RCC 7860 (cell line): ENCODE results near the gene DEPDC5.
"Not testable (repeated sequence)": the region's sequence is repeated elsewhere in the genome, so short reads cannot be mapped to it uniquely, and the experiment has no call there.

Experiments
- DNase-seq: peaks from one replicate; pipeline ENCODE4 v3.0.0-alpha.2; 2015; ENCODE audit warnings: low spot score
- FAIRE-seq: peaks from 2 replicates; lab custom pipeline; 2012; peaks lifted over from hg19 to GRCh38; lab: Jason Lieb, UNC

The DEPDC5 gene

DNA sequence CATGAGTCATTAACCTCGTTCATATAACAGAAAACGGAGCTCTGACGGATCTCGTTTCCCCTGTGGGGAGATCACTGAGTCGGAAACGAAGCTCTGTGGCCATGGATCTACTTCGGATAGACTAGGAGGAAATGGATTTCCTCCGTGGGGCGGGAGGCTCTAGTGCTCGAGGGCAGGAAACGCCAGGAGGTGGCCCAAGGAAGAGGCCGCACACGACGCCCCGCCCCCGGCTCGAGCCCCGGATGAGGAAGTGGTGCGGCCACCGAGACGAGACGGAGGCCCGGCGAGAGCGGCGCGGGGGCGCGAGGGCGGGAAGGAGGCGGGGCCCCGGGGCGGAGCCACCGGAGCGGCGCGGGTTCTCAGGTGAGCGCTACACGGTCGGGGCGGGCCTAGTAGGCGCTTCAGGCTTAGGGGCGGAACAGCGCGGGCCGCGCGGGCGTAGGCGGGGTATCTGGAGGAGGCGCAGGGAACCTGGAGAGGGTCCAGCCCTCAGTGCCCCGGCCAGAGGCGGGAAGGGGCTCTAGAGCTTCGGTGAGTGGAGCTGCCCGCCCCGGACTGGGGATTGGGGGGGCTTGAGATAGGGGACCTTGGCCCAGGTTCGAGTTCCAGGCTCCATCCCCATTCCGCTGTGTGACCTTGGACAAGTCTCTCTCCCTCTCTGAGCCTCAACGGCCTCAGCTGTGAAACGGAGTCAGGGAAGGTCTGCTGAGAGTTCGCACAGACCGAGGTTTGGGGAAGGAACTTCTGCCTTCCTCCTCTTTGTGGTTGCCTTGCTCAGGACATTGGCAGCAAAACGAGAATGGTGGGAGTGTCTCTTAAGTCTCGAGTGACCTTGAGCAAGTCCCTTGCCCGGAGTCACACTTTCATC, at the start of gene DEPDC5:
Gene DEPDC5 (plus strand): TSS at position 386 of the 868 bp plus-strand sequence. CDS start 903 bp downstream, outside the sequence.
- FAIRE-seq: peak; percentile 59

DNA sequence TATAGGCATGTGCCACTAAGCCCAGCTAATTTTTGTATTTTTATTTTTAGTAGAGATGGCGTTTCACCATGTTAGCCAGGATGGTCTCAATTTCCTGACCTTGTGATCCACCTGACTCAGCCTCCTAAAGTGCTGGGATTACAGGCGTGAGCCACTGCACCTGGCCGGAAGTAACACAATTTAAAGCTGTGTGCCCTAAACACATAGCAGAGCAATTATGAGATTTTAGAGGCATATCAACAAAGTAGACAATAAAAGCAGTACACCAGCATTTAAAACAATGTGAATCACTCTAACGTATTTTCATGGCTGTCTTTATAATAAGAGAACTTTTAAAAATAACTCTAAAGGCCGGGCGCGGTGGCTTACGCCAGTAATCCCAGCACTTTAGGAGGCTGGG, 46.3 kb upstream of the DEPDC5 start:
- no peak for DNase-seq
- no peak for FAIRE-seq

More for the DNA sequence above, at the start of gene DEPDC5:
- DNase-seq: peak; percentile 88

DNA sequence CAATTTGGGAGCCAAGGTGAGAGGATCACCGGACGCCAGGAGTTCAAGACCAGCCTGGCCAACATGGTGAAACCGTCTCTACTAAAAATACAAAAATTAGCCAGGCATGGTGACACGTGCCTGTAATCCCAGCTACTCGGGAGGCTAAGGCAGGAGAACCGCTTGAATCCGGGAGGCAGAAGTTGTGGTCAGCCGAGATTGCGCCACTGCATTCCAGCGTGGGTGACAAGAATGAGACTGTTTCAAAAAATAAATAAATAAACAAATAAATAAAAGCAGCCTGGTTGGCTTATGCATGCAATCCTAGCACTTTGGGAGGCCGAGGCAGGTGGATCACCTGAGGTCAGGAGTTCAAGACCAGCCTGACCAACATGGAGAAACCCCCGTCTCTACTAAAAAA, 42.6 kb upstream of the DEPDC5 start:
- not testable (repeated sequence) for FAIRE-seq, DNase-seq

DNA sequence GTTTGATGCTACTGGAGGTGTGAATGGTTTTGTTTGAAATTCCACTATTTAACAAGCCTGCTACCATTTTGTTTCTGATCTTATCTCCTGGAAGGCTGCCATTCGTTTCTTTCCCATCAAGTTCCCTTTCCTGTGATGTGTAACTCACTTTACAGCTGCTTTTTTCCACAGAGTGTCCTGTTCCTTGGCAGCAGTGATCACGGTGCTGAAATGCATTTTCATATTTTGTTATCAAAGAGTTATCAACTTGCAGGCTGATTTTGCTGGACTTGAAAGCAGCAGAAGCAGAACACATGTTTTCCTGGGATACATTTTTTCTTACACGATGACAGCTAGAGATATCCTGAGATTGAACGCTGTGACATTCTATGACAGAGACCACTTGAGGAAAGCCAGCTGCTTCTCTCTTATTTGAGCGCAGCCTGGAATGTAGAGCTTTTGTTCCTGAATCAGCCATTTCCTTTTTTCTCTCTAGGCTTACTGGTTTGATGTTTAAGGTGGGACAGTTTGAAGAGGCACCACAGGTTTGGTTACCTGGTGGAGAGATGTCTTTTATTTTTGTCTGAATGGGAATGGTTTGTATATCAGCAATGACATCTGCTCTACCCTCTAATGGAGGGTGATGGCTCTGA, 38.6 kb upstream of the DEPDC5 start:
- FAIRE-seq: no peak

DNA sequence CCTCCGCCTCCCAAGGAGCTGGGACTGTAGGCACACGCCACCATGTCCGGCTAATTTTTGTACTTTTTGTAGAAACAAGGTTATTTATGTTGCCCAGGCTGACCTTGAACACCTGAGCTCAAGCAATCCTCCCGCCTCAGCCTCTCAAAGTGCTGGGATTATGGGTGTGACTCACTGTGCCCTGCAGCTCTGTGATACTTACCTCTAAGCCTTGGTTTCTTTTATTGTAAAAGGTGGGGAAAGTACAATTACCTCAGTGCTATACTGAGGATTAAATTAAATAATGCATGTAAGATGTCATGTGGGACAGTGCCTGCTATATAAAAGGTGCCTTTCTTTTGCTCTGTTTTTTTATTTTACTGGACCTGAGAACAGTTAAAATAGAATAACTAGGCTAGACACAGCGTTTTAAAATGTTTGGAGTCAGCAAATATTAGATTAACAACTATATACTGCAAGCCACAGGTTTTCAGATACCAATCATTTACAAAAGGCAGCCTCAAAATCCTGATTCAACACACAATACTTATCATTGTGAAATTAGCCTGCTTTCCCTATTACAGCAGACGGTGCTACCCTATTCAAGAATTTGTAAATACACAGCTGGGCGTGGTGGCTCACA, 33.9 kb upstream of the DEPDC5 start:
- DNase-seq (no peak), FAIRE-seq (no peak)

More for the DNA sequence above, 38.6 kb upstream of the DEPDC5 start:
- no peak for DNase-seq

DNA sequence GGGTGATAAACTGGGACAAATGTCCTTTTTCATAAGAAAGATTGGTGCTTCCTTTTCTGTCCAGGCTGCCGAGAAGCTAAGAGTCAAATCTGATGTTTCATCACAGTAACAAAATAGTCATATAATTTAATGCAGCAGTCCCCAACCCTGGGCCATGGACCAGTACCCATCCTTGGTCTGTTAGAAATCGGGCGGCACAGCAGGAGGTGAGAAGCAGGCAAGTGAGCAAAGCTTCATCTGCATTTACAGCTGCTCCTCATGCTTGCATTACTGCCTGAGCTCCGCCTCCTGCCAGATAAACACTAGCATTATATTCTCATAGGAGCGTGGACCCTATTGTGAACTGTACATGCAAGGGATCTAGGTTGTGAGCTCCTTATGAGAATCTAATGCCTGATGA, 30.1 kb upstream of the DEPDC5 start:
- FAIRE-seq (no peak), DNase-seq (no peak)

DNA sequence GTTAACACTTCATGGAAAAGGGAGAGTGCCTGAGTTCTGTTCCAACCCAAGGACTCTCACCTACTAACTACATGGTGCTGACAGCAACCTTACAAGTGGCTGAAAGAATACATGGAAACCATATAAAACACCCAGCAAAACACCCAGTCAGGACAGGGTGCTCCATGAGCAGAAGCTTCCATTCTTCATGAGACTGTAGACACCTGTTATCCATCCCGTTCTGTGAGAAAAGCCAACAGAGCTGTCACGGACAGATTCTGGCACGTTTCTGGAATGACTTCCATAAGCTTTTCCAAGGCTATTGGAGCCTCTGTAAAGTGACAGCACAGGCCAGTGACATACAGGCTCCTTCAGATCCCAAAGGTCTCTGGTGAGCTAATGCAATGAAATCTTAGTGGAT, 27.1 kb upstream of the DEPDC5 start:
- DNase-seq: no peak
- FAIRE-seq: no peak

DNA sequence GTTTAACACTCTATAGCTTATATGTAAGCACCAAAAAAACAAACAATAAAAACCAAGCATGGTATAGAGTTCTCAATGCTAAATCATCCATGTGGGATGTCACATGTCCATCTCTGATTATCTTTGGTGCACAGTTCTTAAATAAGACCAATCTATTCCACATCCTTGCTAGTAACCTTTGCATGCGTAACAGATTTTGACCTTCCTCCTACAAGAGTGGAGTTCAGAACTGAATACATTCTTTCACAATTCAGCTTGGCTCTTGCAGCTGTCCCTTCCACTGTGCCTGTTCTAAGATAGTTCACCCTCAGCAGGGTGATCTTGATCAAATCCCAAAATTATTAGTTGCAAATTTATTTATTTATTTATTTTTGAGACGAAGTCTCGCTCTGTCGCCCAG, 25.0 kb upstream of the DEPDC5 start:
- no peak for DNase-seq
- no peak for FAIRE-seq

DNA sequence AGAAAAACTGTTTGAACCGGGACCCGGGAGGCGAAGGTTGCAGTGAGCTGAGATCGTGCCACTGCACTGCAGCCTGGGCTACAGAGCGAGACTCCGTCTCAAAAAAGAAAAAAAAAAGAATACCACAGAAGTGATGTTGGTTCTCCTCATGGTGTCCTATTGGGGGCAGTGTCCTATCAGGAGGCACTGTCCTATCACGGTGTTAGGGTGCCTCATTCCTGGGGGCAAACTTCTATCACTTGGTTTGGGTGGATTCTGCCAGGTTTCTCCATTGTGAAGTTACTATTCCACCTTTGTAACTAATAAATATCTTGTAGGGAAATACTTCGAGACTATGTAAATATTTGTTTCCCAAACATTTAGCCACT, 23.5 kb upstream of the DEPDC5 start:
- DNase-seq (no peak), FAIRE-seq (no peak)

DNA sequence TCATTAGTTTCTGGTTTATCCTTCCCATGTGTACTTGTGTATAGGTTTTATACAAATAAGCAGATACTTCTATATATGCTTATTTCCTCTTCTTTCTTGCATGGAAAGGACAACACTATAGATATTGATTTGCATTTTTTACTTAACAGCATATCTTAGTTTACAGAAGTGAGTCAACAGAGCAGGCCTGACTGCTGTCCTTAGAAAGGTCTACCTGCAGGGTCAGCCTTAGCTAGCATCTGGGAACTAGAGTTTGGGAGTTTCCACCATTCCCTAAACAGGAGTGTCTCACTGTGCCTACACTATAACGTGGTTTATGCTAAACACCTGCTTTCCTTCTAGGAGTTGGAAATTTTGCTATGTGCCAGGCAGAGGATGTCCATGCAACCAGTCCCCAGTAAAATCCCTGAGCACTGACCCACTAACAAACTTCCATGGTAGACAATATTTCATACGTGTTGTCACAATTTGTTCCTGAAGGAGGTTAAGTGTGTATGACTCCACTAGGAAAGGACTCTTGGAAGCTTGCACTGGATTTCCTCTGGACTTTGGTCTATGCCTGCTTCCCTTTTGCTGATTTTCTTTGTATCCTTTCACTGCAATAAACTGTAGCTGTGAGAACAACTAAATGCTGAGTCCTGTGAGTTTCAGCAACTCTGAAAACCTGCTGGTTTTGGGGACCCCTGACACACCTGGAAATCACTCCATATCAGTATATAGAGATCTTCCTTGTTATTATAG, 21.6 kb upstream of the DEPDC5 start:
- no peak for FAIRE-seq

DNA sequence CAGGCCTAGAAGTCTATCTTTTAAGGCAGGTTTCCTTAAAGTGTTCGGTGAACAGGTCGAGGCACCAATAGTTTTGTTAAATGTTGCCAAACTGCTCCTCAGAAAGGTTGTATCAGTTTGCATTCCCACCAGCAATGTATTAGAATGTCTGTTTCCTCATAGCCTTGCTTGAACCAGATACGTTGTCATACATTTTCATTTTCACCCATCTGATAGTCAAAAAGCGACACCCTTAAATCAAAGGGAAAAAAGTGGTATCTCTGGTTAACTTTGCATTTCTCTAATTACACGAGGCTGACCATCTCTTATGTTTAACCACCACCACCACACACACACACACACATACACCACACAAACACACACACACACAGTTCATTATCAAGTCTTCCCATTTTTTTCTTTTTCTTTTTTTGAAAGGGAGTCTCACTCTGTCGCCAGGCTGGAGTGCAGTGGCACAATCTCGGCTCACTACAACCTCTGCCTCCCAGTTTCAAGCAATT, 20.2 kb upstream of the DEPDC5 start:
- DNase-seq: no peak
- no peak for FAIRE-seq

More for the DNA sequence above, 21.6 kb upstream of the DEPDC5 start:
- DNase-seq: no peak

DNA sequence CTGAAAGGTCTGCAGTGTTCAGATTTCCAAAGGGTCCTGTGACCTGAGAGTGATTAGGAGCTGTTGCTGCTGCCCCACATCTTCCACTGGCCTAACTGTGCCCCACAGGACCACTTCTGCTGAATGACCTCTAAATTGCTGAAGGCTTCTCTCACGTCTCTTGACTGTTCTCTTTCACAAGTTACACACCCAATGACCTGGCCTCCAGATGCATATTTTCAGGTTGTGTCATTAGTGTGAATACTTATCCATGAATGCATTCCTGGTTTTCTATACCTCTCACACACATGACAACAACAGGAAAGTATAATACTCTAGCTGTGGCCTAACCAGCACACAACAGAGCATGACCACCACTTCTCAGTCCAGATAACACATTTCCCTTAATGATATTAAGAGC, 19.3 kb upstream of the DEPDC5 start:
- no peak for FAIRE-seq
- DNase-seq: no peak

DNA sequence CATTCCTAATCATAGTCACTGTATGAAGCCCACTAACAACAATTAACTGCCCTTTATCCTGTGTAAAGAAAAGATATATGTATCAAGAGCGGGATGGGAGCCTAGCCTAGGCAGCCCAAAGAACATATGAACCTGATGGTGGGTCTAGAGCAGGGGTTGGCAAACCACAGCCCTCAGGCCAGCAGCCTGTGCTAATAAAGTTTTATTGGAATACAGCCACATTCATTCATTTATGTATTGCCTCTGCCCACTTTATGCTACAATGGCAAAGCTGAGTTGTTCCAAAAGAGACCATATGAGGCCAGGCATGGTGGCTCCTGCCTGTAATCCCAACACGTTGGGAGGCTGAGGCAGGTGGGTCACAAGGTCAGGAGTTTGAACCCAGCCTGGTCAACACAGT, 17.4 kb upstream of the DEPDC5 start:
- FAIRE-seq (no peak), DNase-seq (no peak)

DNA sequence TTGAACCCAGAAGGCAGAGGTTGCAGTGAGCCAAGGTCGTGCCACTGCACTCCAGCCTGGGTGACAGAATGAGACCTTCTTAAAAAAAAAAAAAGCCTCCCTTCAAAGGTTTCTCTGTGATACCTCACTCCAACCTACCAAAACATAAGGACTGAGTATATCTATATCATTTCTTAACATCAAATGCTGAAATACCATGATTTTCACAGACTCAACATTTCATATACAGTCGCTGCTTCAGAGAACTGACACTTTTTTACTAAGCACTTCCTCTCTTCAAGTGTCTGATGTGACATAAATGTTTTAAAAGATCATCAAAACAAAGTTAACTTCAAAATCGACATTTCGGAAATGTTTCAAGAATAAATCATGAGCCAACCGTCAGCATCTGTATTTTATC, 15.9 kb upstream of the DEPDC5 start:
- FAIRE-seq (no peak), DNase-seq (no peak)

DNA sequence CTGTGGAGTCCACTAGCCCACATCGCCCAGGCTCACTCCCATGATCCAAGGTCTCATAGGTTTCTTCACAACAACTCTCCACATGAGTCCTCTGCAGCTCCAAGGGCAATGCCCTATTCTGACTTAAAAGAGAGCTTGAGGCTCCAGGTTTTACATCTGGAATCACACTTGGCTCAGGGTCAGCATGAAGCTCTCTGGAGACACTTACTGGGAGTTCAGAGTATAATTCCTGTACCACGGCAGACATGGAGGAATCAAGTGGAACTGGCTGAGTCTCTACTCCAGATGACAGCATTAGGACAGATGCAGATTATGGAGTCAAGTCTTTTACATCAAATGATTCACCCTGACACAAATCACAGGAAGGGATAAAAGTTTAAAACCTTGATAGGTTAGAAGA, 15.3 kb upstream of the DEPDC5 start:
- DNase-seq: no peak
- FAIRE-seq: no peak

DNA sequence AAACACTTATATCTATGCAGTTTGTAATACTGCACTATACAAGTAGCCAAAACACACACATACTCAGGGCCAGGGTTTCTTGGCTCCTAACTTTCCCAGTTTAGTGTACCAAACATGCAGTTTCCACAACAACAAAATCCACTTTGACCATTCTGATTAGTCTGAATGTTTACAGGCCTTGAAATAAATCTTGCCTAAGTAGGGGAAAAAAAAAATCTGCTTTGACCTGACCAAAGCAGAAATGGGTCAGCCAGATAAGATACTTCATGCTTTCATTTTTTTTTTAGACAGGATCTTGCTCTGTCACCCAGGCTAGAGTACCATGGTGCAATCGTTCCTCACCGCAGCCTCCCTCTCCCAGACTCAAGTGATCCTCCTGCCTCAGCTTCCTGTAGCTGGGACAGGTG, 14.0 kb upstream of the DEPDC5 start:
- no peak for FAIRE-seq

DNA sequence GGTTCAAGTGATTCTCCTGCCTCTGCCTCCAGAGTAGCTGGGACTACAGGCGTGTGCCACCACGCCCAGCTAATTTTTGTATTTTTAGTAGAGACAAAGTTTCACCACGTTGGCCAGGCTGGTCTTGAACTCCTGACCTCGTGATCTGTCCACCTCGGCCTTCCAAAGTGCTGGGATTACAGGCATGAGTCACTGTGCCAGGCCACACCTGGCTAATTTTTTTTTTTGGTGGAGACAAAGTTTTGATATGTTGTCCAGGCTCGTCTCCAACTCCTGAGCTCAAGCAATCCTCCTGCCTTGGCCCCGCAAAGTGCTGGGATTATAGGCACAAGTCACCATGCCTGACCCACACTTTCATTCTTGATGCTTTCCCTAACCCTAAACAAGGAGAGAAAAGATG, 13.5 kb upstream of the DEPDC5 start:
- DNase-seq, FAIRE-seq: not testable (repeated sequence)

More for the DNA sequence above, 14.0 kb upstream of the DEPDC5 start:
- no peak for DNase-seq

DNA sequence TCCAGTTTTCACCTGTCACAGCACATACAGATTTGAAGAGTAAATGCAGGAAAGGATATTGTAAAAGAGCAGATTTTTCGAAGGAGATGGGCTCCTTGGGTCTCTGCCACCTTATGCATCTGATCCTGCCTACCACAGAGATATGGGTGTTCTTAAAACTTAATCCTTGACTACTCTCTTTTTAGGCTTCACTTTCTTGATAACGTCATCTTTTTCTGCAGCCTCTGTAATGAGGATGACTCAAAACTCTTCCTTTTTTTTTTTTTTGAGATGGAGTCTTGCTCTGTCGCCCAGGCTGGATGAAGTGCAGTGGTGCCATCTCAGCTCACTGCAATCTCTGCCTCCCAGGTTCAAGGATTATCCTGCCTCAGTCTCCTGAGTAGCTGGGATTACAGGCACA, 11.7 kb upstream of the DEPDC5 start:
- FAIRE-seq (no peak), DNase-seq (no peak)

DNA sequence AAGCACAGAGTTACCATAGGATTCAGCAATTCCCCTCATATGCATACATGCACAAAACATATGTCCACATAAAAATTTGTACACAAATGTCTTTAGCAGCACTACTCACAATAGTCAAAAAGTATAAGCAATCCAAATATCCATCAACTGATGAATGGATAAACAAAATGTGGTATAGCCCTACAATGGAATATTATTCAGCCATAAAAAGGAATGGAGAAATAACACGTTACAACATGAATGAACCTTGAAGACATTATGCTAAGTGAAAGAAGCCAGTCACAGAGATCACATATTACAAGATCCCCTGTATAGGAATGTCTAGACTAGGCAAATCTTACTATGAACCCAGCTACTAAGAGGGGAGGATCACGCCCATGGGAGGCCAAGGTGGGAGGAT, 11.1 kb upstream of the DEPDC5 start:
- FAIRE-seq (no peak), DNase-seq (no peak)

DNA sequence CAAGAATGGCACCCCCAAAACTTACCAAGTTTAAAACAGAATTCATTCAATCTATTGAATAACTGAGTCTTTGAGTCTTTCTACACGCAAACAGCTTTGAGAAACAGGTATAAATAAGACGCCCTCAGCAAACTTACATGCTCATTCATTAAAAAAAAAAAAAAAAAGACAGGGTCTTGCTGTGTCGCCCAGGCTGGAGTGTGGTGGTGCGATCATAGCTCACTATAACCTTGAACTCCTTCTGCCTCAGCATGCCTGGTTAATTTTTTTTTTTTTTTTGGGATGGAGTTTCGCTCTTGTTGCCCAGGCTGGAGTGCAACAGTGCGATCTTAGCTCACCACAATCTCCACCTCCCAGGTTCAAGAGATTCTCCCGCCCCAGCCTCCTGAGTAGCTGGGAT, 9.9 kb upstream of the DEPDC5 start:
- DNase-seq (no peak), FAIRE-seq (no peak)

DNA sequence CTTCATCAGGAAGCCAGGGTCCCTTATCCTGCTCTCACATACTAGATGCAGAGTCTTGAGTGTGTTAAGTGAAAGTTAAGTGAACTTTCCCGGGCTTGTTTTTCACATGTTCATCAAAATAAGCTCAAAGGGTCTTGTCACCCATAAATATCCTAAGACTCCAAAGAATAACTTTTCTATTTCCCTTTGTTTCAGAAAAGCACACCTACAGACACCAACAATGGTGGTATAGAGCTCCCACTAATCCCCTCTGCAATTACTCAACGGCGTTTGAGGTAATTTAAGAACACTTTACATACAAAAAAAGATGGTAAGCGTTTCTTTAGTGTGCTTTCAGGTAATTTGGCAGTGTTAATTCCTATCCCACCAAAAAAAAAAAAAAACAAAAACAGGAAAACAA, 6.4 kb upstream of the DEPDC5 start:
- DNase-seq: no peak
- no peak for FAIRE-seq
